ENCODE results near the gene HDAC11.
A peak's percentile ranks its signal among the peaks of the same experiment; 100 is the strongest.
"Not testable (repeated sequence)": the region's sequence is repeated elsewhere in the genome, so short reads cannot be mapped to it uniquely, and the experiment has no call there.

Gene HDAC11

DNA sequence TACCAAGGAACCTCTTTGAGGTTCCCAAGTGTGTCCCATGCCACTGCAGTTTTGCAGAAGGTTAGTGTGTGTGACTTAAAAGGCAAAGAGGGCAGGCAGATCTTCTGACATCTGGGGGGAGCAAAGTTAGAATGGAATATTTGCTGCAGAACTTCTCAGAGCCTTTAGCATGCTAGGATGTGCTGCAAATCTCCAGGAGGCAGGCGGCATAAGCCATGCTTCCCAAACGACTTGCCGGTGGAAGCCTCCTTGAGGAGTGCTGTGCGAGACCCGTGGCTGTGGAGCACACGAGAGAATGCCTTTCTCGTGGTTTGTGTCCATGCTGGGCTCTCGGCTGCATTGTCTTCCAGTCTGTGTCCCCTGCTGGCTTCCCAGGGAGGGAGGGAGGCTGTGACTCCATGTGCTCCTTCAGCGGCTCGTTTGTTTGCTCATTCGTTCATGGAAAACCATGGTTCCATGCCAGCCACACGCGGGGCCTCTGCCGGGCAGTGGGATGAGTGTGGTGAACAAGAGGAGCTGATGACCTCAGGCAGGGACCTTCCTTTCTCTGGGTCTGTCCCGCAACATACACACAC, 13.8 kb downstream of the HDAC11 start:
- DNase-seq = no peak

GRCh38 chr3:13494463-13495350, 14.6 kb downstream of the HDAC11 start:
- no peak for DNase-seq

- DNase-seq = no peak
Measured at GRCh38 chr3:13495351-13495813, 15.3 kb downstream of the HDAC11 start.

DNA sequence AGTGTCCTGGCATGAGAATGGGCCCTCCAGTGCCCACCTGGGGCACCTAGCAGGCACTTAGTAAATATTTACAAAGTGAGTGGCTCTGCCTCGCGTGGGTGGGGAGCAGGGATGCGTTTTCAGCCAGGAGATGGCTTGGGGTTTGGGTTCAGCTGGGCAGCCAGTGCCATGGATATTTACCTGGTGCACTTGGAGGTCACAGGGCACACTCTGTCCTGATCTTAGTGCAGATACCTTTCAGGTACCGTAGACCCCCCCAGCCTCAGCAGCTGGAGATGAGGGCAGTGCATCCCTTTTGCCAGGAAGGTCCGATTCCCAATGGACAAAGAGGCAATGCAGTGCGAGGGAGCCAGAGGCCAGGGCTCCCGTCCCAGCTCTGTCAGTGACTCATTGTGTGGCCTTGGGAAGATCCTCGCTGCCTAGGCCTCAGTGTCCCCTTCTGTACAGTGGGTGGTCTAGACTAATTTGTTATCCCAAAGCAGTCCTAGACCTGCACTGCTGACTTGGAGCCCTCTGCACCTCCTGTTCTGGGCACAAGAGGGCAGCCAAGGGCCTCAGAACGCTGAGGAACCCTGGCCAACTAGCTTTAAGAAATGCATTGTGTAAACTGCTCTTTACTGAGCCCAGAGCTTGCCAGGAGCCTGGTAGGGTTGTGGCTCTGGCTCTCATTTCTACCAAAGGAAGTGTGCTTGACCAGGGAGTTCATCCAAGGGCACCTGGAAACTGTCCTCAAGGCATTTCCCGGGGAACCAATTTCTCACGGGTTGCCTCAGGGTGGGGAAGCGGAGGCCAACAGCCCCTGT, 16.0 kb downstream of the HDAC11 start:
- peak; percentile 44 for DNase-seq

- DNase-seq = no peak
Measured at GRCh38 chr3:13496879-13497278, 16.8 kb downstream of the HDAC11 start.

- DNase-seq = no peak
Measured at GRCh38 chr3:13497386-13497785, 17.3 kb downstream of the HDAC11 start.

DNA sequence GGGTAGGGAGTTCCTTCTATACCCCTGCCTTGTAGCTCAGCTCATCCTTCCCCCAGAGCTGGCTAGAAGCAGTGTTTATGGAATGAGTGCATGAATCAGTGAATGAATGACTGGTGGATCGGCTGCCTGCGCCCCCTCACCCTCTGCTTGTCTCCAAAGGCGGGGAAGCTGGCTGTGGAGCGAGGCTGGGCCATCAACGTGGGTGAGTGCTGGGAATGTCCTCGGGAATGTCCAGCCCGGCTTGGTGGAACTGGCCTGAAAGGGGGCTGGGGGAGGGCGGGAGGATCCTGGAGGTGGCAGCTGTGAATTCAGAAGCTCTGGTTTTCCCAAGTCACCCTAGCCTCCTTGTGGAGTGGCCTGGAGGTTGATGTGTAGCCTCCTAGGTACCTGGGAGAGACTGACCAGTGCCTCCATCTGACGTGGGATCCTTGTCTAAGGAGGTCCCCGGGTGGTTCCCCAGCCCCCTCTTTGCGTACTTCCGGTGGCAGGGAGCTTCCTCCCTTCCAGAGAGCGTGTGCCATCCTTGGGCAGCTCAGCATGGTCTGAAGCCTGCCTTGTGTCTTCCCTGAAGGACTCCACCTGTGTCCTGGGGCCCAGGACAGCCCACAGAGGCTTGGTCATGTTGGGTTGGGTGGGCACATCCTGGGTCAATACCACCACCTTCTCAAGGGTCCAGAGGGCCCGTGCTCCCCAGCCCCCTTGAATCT, 18.4 kb downstream of the HDAC11 start:
- DNase-seq = no peak

- DNase-seq = not testable (repeated sequence)
Measured at GRCh38 chr3:13499246-13499645, 19.1 kb downstream of the HDAC11 start.

DNA sequence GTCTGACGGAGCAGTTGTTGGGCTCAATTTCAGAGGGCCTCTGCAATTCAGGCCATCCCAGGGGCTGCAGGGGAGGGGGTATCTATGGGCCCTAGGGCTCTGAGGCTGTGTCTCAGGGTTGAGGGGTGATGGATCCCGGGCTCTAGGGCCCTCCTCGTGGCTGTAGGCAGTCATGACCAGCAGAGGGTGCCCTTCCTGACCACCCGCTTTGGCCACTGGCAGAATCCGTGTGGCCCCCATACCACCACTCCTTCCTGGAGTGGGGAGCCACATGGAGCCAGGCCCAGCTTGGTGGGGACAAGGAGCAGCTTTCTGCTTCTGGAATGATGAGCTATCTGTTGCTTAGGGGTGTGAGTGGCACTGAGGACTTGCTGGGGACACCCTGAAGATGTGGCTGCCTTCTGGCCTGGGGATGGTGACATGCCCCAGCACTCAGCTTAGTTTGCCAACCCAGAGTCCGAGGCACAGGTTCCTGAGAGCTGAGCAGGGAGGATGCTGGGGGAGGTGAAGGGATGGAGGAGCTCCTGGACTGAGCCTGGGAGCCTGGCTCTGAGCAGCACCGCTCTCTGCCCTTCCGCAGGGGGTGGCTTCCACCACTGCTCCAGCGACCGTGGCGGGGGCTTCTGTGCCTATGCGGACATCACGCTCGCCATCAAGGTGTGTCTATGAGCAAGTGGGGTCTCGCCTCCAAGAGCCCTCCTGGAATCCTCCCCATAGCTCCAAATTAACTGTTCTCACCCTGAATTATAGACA, 20.2 kb downstream of the HDAC11 start:
- DNase-seq = no peak

- no peak for DNase-seq
Measured at GRCh38 chr3:13501056-13501455, 20.9 kb downstream of the HDAC11 start.

- no peak for DNase-seq
Measured at GRCh38 chr3:13501521-13501920, 21.4 kb downstream of the HDAC11 start.

- DNase-seq = no peak
Measured at GRCh38 chr3:13501958-13502790, 22.1 kb downstream of the HDAC11 start.

DNA sequence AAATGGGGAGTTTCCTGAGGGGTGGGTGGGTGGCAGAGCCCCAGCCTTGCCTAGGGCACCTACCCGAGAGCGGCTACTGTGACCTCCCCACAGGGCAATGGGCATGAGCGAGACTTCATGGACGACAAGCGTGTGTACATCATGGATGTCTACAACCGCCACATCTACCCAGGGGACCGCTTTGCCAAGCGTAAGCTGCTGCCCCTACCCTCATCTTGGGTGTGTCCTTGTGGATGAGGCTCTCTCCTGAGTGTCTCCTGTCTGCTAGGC, 22.6 kb downstream of the HDAC11 start:
- no peak for DNase-seq

GRCh38 chr3:13504161-13504831, 24.2 kb downstream of the HDAC11 start:
- DNase-seq = no peak

GRCh38 chr3:13505147-13506130, 25.3 kb downstream of the HDAC11 start:
- DNase-seq = no peak

- DNase-seq = no peak
Measured at GRCh38 chr3:13506239-13506638, 26.1 kb downstream of the HDAC11 start.

DNA sequence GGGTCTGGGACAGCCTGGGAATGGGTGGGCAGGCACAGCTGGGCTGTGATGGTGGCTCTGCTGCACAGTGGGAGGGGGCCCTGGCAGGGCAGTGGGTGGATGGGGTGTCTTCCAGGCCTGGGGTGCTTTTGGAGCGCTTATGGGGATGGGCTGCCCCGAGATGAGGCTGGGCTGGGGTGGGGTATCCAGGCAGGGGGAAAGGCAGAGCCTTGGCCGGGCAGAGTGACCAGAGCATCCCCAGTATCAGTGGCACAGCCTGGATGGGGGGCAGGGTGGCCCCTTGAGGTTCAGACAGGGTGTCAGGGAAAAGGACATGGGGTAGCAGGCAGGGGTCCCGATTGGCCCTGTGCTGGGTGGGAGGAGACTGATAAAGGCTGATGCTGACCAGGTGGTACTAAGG, 26.6 kb downstream of the HDAC11 start:
- no peak for DNase-seq

- no peak for DNase-seq
Measured at GRCh38 chr3:13507247-13507569, 27.1 kb downstream of the HDAC11 start.

DNA sequence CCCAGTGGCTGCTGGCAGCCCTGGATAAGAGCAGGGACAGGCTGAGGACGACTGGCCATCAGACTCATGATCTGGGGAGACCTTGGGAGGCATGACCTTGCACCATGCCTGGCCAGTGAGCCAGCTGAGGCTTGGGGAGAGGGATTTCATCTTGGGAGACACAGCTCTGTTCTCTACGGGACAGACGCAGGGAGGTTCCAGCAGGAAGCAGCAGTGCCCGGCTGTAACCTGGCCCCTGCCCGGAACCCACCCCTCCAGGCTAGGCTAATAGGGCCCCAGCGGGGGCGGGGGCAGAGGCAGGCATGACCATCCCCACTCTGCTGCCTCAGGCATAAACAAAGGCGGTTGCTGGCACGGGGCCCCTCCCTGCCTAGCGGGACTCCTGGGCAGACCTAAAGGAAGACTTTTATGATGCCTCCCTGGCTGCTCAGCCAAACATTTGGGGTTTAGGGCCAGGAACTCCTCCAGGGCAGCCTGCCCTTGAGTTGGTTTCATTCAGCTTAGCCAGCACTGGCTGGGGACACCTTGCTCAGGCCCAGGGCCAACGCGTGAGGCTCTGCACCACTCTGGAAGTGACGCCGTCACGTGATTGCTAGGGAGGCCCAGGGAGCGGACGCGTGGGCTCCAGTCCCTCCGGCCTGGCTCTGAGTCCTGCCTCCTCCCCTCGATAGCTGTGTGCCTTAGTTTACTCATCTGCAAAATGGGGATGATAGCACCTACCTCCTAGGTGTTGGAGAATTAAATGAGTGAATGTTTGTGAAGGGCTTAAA, 27.6 kb downstream of the HDAC11 start:
- DNase-seq = no peak
